Measurements from ENCODE around the gene ANKRD44.

GRCh38 chr2:196987649-196988364 lies 322.8 kb downstream of the ANKRD44 start:
- TF ChIP-seq EZH2phosphoT487 (IDR thresholded peaks at IDR 0.05; ENCODE audit: insufficient read depth, low read depth) = 0 out of 2 replicates have a peak, but pooled peaks have one; percentile 51
- TF ChIP-seq EZH2 (IDR thresholded peaks at IDR 0.05; ENCODE audit: insufficient read depth, poor library complexity, severe bottlenecking) = no peak
